Tibial nerve (tissue), 4 donors: ENCODE results near the gene C6orf89. TPM values are rescaled to one million over a fixed set of nuclear protein-coding genes. Genes with fewer than 3 reads are reported as not detected.

Experiments used
- DNase-seq, 2 donors: peaks; one replicate each; pipeline ENCODE4 v3.0.0-alpha.2; 2019; ENCODE audit warnings: low spot score in 2 of 2
- H3K27ac ChIP-seq, 4 donors: fragments of 200-600 bp; sonication (generic) in 3 of 4; one replicate each; pipeline ENCODE4 v1.5.1; 2017 to 2019; ENCODE audit warnings: mild to moderate bottlenecking in 1 of 4
- H3K27me3 ChIP-seq, 2 donors: fragments of 200-600 bp; sonication (generic) in 1 of 2; one replicate each; pipeline versions ENCODE4 v1.5.1 to v1.6.0; 2017 to 2019
- H3K36me3 ChIP-seq, 3 donors: fragments of 200-600 bp; sonication (generic); one replicate each; pipeline ENCODE4 v1.5.1; 2018 to 2019
- H3K4me1 ChIP-seq, 4 donors: fragments of 200-600 bp; sonication (generic) in 3 of 4; one replicate each; pipeline ENCODE4 v1.5.1; 2017 to 2019
- H3K4me3 ChIP-seq, 4 donors: fragments of 200-600 bp; sonication (generic) in 3 of 4; one replicate each; pipeline ENCODE4 v1.5.1; 2017 to 2019; ENCODE audit warnings: mild to moderate bottlenecking in 1 of 4, moderate library complexity in 1 of 4
- H3K9me3 ChIP-seq, 4 donors: fragments of 200-600 bp; sonication (generic) in 3 of 4; one replicate each; pipeline ENCODE4 v1.5.1; 2017 to 2019
- EP300 ChIP-seq, 2 donors: sonication (generic); formaldehyde crosslinking; IDR thresholded peaks; one replicate each; pipeline ENCODE4 v1.6.1; 2017; ENCODE audit warnings: antibody characterized with exemption in 2 of 2, mild to moderate bottlenecking in 1 of 2
- POLR2A ChIP-seq, 2 donors: fragments of 450-650 bp; IDR thresholded peaks; one replicate each; pipeline ENCODE4 v1.6.1; 2017; ENCODE audit warnings: antibody characterized with exemption in 2 of 2, mild to moderate bottlenecking in 2 of 2, moderate library complexity in 2 of 2
- WGBS, 2 donors: methylation state at CpG; one replicate each; pipeline ENCODE4 v1.1.5; 2018; 5-methylcytosine and 5-hydroxymethylcytosine counted together
- total RNA-seq, 4 donors: library from RNA; depleted of rRNA; stranded (reverse); fragments of >200 nt; gene quantifications; one replicate each; pipeline ENCODE4 v1.1.0, GENCODE V29; 2016
- TF ChIP-seq, protein P1 (sequence below), 5 experiments: fragments of 200-600 bp in 3 of 5; fragments of 450-650 bp in 2 of 5; sonication (generic) in 3 of 5; IDR thresholded peaks; one replicate each; pipeline ENCODE4 v1.5.1; 2016 to 2019; ENCODE audit warnings: antibody characterized with exemption in 5 of 5, mild to moderate bottlenecking in 3 of 5, moderate library complexity in 2 of 5

Gene C6orf89
- total RNA-seq, 4 donors from 2014 or later = 41.1 to 57.9 (median 52.3) TPM

GRCh38 chr6:36926708-36927513 is 41.2 kb downstream of the C6orf89 start:
- no peaks in the 10 kb centered on the region for H3K9me3 ChIP-seq
- 77% methylated on average over 10 of the region's 10 CpGs for WGBS, 2 donors
- peaks cover 0 to 45% (median 0%) of the 10 kb centered on the region in 3 donors for H3K36me3 ChIP-seq
- no peak for DNase-seq
- no peak overlapping the region for H3K27ac ChIP-seq
- H3K27me3 ChIP-seq = no peaks in the 10 kb centered on the region
- no peak overlapping the region for H3K4me3 ChIP-seq
- TF ChIP-seq, protein P1, sequence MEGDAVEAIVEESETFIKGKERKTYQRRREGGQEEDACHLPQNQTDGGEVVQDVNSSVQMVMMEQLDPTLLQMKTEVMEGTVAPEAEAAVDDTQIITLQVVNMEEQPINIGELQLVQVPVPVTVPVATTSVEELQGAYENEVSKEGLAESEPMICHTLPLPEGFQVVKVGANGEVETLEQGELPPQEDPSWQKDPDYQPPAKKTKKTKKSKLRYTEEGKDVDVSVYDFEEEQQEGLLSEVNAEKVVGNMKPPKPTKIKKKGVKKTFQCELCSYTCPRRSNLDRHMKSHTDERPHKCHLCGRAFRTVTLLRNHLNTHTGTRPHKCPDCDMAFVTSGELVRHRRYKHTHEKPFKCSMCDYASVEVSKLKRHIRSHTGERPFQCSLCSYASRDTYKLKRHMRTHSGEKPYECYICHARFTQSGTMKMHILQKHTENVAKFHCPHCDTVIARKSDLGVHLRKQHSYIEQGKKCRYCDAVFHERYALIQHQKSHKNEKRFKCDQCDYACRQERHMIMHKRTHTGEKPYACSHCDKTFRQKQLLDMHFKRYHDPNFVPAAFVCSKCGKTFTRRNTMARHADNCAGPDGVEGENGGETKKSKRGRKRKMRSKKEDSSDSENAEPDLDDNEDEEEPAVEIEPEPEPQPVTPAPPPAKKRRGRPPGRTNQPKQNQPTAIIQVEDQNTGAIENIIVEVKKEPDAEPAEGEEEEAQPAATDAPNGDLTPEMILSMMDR (IDR thresholded peaks at IDR 0.05) = no peak
- TF ChIP-seq POLR2A (IDR thresholded peaks at IDR 0.05) (no peak), EP300 (IDR thresholded peaks at IDR 0.05) (no peak)
- peaks cover 0 to 41% (median 2%) of the 10 kb centered on the region in 4 donors for H3K4me1 ChIP-seq

GRCh38 chr6:36927691-36928546 is 42.2 kb downstream of the C6orf89 start:
- Histone ChIP-seq H3K4me1 (peaks cover 0 to 41% (median 2%) of the 10 kb centered on the region in 4 donors), H3K27ac (no peak overlapping the region), H3K9me3 (no peaks in the 10 kb centered on the region), H3K27me3 (no peaks in the 10 kb centered on the region), H3K36me3 (peaks cover 0 to 37% (median 0%) of the 10 kb centered on the region in 3 donors), H3K4me3 (no peak overlapping the region)
- no peak for DNase-seq
- WGBS, 2 donors = 73 to 78% methylated on average over 13 of the region's 13 CpGs
- TF ChIP-seq, protein P1 (IDR thresholded peaks at IDR 0.05) = no peak
- TF ChIP-seq EP300 (IDR thresholded peaks at IDR 0.05) (no peak), POLR2A (IDR thresholded peaks at IDR 0.05) (no peak)

DNA sequence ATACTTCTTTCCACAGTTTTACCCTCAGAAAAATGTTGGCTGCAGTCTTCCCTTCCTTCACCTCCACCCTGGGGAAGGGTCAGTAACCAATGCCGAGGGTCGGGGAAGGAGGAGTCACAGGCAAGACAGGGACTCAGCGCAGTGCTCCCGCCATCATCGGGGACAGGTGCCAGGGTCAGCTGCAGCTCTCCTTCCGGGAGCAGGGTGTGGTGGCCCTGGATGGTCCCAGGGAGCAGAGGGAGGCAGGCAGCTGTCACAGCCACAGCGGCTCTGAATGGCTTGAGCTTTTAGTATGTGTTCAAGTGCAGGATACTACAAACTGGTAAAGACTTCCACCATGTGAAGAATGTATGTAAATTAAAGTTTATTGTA is 42.8 kb downstream of the C6orf89 start:
- H3K36me3 ChIP-seq = peaks cover 0 to 31% (median 0%) of the 10 kb centered on the region in 3 donors
- H3K4me3 ChIP-seq = no peak overlapping the region
- no peak for TF ChIP-seq EP300 (IDR thresholded peaks at IDR 0.05)
- TF ChIP-seq, protein P1 (IDR thresholded peaks at IDR 0.05) = no peak
- TF ChIP-seq POLR2A (IDR thresholded peaks at IDR 0.05) = no peak
- no peaks in the 10 kb centered on the region for H3K27me3 ChIP-seq
- peaks cover 0 to 38% (median 2%) of the 10 kb centered on the region in 4 donors for H3K4me1 ChIP-seq
- peak overlapping the region in 1 of 4 donors; percentile 27 for H3K27ac ChIP-seq
- DNase-seq = no peak
- WGBS, 2 donors = 80% methylated on average over 7 of the region's 7 CpGs
- H3K9me3 ChIP-seq = no peaks in the 10 kb centered on the region

DNA sequence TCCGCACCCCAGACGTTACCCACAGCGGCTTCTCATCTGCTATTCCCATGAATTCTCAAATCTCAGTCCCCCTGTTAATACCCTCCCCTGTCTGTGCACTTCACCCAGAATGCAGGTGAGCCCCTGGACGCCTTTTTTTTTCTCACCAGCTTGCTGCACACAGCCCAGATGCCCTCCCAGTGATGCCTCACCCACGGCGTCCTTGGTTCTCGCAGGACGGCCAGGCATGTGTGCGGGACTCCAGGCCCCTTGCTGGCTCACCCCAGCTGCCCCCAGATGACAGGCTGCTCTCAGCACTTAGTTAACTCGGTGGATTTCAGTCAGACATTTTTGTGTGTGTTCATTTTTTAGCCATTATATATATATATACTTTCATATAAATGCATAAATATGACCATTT is 43.4 kb downstream of the C6orf89 start:
- DNase-seq = no peak
- H3K27me3 ChIP-seq = no peaks in the 10 kb centered on the region
- peaks cover 0 to 32% (median 2%) of the 10 kb centered on the region in 4 donors for H3K4me1 ChIP-seq
- no peaks in the 10 kb centered on the region for H3K9me3 ChIP-seq
- H3K36me3 ChIP-seq = peaks cover 0 to 25% (median 0%) of the 10 kb centered on the region in 3 donors
- 64 to 72% methylated on average over 10 of the region's 10 CpGs for WGBS, 2 donors
- no peak overlapping the region for H3K4me3 ChIP-seq
- TF ChIP-seq, protein P1 (IDR thresholded peaks at IDR 0.05) = no peak
- TF ChIP-seq POLR2A (IDR thresholded peaks at IDR 0.05) (no peak), EP300 (IDR thresholded peaks at IDR 0.05) (no peak)
- H3K27ac ChIP-seq = peak overlapping the region in 2 of 4 donors; percentile 27 to 48
